Measurements from ENCODE around the gene SERPING1. TPM values are rescaled to one million over a fixed set of nuclear protein-coding genes. Genes with fewer than 3 reads are reported as not detected.
A peak's percentile ranks its signal among the peaks of the same experiment; 100 is the strongest.

Gene SERPING1
- total and polyA plus RNA-seq, 2 of the 13 experiments (the other 11 are each of a cell fraction or from before 2014, with no cell fraction given) = 2.0 to 10.4 TPM

DNA sequence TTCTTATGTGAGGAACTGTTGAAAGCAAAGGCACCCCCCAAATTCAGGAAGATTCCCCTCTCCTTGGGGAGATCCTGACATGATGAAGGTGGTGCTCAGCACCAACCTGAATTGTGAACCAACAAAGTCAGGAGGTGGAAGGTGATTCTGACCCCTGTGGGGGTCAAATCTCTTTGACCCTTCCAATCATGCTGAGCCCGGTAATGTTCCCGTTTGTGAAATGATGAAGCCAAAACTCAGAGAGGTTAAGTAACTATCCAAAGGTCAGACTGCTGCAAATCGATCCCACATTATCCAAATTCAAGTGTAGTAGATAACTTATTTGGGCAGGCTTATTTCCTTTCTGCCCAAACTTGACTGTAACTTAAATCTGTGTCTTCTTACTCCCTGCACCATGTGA is 19.1 kb downstream of the SERPING1 start (continued):
- TF ChIP-seq, protein P1, sequence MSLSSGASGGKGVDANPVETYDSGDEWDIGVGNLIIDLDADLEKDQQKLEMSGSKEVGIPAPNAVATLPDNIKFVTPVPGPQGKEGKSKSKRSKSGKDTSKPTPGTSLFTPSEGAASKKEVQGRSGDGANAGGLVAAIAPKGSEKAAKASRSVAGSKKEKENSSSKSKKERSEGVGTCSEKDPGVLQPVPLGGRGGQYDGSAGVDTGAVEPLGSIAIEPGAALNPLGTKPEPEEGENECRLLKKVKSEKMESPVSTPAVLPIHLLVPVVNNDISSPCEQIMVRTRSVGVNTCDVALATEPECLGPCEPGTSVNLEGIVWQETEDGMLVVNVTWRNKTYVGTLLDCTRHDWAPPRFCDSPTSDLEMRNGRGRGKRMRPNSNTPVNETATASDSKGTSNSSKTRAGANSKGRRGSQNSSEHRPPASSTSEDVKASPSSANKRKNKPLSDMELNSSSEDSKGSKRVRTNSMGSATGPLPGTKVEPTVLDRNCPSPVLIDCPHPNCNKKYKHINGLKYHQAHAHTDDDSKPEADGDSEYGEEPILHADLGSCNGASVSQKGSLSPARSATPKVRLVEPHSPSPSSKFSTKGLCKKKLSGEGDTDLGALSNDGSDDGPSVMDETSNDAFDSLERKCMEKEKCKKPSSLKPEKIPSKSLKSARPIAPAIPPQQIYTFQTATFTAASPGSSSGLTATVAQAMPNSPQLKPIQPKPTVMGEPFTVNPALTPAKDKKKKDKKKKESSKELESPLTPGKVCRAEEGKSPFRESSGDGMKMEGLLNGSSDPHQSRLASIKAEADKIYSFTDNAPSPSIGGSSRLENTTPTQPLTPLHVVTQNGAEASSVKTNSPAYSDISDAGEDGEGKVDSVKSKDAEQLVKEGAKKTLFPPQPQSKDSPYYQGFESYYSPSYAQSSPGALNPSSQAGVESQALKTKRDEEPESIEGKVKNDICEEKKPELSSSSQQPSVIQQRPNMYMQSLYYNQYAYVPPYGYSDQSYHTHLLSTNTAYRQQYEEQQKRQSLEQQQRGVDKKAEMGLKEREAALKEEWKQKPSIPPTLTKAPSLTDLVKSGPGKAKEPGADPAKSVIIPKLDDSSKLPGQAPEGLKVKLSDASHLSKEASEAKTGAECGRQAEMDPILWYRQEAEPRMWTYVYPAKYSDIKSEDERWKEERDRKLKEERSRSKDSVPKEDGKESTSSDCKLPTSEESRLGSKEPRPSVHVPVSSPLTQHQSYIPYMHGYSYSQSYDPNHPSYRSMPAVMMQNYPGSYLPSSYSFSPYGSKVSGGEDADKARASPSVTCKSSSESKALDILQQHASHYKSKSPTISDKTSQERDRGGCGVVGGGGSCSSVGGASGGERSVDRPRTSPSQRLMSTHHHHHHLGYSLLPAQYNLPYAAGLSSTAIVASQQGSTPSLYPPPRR (CRISPR knock-in tag; IDR thresholded peaks at IDR 0.05; ENCODE audit: borderline replicate concordance) = no peak
- TF ChIP-seq GABPA (IDR thresholded peaks at IDR 0.05; ENCODE audit: low read depth, low read length) = no peak
- no peak for TF ChIP-seq GABPA (CRISPR knock-in tag; IDR thresholded peaks at IDR 0.05; ENCODE audit: low read depth)
- TF ChIP-seq ZFP90 (CRISPR knock-in tag; IDR thresholded peaks at IDR 0.05; ENCODE audit: borderline replicate concordance) = no peak
- peak; percentile 61 for TF ChIP-seq NR2F2 (IDR thresholded peaks at IDR 0.05; ENCODE audit: borderline replicate concordance, low read depth)
- TF ChIP-seq ZBTB42 (CRISPR knock-in tag; IDR thresholded peaks at IDR 0.05) = no peak
- TF ChIP-seq, protein P2, sequence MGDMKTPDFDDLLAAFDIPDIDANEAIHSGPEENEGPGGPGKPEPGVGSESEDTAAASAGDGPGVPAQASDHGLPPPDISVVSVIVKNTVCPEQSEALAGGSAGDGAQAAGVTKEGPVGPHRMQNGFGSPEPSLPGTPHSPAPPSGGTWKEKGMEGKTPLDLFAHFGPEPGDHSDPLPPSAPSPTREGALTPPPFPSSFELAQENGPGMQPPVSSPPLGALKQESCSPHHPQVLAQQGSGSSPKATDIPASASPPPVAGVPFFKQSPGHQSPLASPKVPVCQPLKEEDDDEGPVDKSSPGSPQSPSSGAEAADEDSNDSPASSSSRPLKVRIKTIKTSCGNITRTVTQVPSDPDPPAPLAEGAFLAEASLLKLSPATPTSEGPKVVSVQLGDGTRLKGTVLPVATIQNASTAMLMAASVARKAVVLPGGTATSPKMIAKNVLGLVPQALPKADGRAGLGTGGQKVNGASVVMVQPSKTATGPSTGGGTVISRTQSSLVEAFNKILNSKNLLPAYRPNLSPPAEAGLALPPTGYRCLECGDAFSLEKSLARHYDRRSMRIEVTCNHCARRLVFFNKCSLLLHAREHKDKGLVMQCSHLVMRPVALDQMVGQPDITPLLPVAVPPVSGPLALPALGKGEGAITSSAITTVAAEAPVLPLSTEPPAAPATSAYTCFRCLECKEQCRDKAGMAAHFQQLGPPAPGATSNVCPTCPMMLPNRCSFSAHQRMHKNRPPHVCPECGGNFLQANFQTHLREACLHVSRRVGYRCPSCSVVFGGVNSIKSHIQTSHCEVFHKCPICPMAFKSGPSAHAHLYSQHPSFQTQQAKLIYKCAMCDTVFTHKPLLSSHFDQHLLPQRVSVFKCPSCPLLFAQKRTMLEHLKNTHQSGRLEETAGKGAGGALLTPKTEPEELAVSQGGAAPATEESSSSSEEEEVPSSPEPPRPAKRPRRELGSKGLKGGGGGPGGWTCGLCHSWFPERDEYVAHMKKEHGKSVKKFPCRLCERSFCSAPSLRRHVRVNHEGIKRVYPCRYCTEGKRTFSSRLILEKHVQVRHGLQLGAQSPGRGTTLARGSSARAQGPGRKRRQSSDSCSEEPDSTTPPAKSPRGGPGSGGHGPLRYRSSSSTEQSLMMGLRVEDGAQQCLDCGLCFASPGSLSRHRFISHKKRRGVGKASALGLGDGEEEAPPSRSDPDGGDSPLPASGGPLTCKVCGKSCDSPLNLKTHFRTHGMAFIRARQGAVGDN (CRISPR knock-in tag; IDR thresholded peaks at IDR 0.05) = no peak
- TF ChIP-seq ZNF3 (CRISPR knock-in tag; IDR thresholded peaks at IDR 0.05) = no peak
- TF ChIP-seq MED1 (CRISPR knock-in tag; IDR thresholded peaks at IDR 0.05) = no peak
- no peak for TF ChIP-seq RAD51 (IDR thresholded peaks at IDR 0.05; ENCODE audit: borderline replicate concordance)
- TF ChIP-seq ZNF350 (CRISPR knock-in tag; IDR thresholded peaks at IDR 0.05; ENCODE audit: borderline replicate concordance, low read depth) = no peak
- no peak for TF ChIP-seq REXO4 (CRISPR knock-in tag; IDR thresholded peaks at IDR 0.05; ENCODE audit: borderline replicate concordance)
- TF ChIP-seq U2AF2 (IDR thresholded peaks at IDR 0.05; ENCODE audit: low read depth, low read length) = no peak
- TF ChIP-seq NR2F6 (IDR thresholded peaks at IDR 0.05) = peak; percentile 47
- TF ChIP-seq NR2F6 (CRISPR knock-in tag; IDR thresholded peaks at IDR 0.05) = no peak
- TF ChIP-seq, protein P3, sequence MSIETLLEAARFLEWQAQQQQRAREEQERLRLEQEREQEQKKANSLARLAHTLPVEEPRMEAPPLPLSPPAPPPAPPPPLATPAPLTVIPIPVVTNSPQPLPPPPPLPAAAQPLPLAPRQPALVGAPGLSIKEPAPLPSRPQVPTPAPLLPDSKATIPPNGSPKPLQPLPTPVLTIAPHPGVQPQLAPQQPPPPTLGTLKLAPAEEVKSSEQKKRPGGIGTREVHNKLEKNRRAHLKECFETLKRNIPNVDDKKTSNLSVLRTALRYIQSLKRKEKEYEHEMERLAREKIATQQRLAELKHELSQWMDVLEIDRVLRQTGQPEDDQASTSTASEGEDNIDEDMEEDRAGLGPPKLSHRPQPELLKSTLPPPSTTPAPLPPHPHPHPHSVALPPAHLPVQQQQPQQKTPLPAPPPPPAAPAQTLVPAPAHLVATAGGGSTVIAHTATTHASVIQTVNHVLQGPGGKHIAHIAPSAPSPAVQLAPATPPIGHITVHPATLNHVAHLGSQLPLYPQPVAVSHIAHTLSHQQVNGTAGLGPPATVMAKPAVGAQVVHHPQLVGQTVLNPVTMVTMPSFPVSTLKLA (IDR thresholded peaks at IDR 0.05) = no peak
- no peak for TF ChIP-seq ZNF460 (CRISPR knock-in tag; IDR thresholded peaks at IDR 0.05; ENCODE audit: borderline replicate concordance)
